ENCODE measurements around the gene MAB21L2.

DNA sequence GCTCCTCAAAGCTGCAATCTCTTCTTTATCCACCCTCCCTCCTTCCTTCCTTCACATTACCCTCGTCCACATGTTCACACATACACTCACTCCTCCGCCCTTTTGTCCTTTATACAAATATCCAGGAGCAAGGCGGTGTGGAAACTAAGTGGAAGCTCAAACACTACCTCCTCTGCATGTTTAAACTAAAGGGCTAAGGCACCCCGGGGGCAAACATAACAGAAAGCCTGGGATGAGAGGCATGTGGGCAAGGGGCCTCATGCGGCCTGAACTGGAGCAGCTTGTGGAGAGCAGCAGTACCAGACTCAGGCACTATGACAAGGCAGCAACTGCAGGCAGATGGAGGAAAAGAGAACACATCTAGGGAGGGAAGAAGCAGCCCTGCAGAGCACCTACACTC is 9.5 kb downstream of the MAB21L2 start:
- TF ChIP-seq, protein P1, sequence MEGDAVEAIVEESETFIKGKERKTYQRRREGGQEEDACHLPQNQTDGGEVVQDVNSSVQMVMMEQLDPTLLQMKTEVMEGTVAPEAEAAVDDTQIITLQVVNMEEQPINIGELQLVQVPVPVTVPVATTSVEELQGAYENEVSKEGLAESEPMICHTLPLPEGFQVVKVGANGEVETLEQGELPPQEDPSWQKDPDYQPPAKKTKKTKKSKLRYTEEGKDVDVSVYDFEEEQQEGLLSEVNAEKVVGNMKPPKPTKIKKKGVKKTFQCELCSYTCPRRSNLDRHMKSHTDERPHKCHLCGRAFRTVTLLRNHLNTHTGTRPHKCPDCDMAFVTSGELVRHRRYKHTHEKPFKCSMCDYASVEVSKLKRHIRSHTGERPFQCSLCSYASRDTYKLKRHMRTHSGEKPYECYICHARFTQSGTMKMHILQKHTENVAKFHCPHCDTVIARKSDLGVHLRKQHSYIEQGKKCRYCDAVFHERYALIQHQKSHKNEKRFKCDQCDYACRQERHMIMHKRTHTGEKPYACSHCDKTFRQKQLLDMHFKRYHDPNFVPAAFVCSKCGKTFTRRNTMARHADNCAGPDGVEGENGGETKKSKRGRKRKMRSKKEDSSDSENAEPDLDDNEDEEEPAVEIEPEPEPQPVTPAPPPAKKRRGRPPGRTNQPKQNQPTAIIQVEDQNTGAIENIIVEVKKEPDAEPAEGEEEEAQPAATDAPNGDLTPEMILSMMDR (IDR thresholded peaks at IDR 0.05) = no peak
- TF ChIP-seq POLR2A (IDR thresholded peaks at IDR 0.05) = no peak
